HT1080 (cell line): ENCODE measurements around the gene ZBTB17. TPM values are rescaled to one million over a fixed set of nuclear protein-coding genes. Genes with fewer than 3 reads are reported as not detected.
"Not testable (repeated sequence)": the region's sequence is repeated elsewhere in the genome, so short reads cannot be mapped to it uniquely, and the experiment has no call there.

Experiments used
- DNase-seq: peaks from one replicate; pipeline ENCODE4 v3.0.0-alpha.2; 2015; ENCODE audit warnings: low read depth
- total RNA-seq: library from RNA; depleted of rRNA; stranded (reverse); fragments of >200 nt; shearing (Covaris generic); gene quantifications from 2 replicates; pipeline ENCODE4 v1.2.3, GENCODE V29; 2014

The ZBTB17 gene
- total RNA-seq, 1 experiment from 2014 or later, result 40.0 TPM

DNA sequence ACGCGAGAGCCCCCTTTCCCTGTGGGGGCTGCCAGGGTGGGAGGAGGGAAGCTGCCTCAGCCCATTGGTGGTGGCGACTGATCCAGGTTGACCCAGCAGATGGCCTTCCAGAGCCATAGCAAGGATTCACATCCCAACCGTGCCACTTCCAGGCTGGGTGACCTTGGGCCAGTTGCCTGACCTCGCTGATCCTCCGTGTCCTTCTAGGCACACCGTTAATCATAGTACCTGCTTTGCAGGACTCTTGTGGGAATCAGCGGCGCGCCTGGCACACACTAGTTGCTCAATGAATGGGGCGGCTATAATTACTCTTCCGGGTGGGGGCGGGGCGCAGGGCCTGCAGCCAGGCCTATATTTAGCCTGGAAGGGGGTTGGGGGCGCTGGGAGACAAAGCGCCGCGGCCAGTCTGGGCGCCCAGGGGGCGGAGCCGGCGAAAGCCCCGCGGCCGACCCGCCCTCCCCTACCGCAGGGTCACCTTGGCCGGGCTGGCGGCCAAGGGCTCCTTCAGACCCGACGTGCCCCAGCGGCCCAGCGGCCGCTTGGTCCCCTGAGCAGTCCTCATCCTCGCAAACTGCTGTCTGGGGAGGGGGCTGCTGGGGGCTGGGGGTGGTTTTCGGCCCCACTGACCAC lies 36.8 kb upstream of the ZBTB17 start:
- peak; percentile 54 for DNase-seq

DNA sequence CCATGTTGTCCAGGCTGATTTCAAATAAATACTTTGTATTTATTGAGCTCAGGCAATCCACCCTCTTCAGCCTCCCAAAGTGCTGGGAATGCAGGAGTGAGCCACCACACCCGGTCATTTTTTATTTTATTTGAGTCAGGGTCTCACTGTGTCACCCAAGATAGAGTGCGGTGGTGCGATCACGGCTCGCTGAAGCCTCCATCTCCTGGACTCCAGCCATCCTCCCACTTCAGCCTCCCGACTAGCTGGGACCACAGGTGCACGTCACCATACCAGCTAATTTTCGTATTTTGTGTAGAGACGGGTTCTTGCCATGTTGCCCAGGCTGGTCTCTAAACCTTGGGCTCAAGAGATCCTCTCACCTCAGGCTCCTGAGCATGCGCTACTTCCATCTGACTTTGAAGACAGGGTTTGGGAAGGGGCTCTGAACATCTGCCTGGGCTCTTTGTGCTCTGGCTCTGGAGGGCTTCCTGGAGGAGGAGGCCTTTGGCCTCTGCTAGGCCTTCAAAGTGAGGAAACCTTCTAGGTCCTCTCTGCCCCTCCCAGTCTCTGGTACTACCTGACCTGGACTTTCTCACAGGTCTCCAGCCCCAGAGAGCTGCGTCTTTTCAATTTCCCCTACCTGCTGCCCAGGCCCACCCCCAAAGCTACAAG lies 36.2 kb upstream of the ZBTB17 start:
- DNase-seq, result no peak

DNA sequence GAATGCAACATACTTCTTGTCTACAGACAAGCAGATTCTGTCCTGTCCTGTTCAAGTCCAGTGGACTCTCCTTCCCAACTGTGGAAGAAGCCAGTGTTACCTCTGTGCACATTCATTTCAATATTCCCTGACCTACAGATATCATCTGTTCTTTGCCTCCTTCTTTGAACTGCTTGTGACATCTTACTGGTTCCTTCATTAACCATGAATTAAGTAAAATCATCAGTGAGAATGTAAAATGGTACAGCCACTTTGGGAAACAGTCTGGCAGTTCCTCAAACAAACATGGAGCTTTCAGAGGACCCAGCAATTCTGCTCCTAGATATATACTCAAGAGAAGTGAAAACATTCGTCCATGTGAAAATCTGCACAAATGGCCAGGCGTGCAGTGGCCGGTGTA lies 34.9 kb upstream of the ZBTB17 start:
- no peak for DNase-seq

DNA sequence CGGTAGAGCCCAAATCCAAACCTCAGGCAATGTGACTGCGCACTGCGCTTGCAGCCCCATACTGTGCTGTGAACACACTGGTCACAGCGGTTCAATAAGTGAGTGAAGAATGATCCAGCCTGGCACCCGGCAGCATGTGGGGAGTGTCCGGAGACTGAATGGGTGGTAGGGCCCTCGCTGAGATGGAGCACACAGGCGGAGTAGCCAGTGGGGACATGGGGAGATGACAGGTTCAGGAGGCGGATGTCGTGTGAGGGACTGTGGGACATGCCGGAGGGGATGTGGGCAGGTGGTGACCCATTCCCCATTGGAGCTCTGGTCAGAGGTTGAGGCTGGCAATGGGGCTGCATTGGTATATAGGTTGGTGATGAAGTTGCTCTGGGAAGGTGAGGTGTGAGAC lies 33.8 kb upstream of the ZBTB17 start:
- DNase-seq, result no peak

DNA sequence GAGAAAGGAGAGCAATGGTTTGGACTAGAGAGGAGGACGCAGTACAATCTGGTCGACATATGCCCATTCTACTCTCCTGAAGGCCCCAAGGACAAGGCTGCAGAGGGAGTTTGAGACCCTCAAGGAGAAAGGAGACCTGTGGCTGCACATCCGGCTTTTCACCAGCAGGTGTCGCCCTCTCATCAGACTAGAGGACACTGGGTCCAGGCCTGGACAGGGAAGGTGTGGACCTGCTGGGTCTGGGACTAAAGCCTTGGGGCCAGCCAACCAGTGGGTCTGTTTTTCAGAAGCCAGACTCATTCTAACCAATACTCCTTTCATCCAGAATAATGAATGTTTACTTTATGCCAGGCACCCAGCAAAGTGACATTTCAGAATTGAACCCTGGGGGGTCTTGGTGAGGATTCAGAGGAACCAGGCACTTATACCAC lies 33.1 kb upstream of the ZBTB17 start:
- peak; percentile 61 for DNase-seq

DNA sequence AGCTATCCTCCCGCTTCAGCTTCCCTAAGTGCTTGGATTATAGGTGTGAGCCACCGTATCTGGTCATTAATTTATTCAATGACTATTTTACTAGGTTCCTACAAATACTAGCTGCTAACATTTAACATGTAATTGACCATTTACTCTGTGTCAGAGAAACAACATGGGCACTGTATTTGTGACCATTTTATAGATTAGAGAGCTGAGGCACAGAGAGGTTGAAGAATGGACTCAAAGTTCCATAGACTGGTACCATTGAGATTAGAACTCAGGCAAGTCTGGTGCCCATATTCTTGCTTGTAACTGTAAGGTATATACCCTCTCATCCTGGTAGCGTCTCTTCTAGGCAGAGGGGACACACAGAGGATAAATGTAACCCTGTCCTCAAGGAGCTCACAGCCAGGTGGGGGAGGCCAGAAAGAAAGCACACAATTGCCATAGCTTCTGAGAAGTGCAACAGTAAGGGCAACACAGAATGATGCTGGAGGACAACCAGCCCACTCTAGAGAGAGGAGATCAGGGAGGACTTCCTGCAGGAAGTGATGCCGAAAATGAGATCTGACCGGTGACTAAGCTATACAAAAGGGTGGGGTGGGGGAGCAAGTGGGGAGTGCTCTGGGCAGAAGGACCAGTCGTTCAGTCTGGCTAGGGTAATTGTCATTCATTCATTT lies 31.9 kb upstream of the ZBTB17 start:
- DNase-seq, result peak; percentile 32

DNA sequence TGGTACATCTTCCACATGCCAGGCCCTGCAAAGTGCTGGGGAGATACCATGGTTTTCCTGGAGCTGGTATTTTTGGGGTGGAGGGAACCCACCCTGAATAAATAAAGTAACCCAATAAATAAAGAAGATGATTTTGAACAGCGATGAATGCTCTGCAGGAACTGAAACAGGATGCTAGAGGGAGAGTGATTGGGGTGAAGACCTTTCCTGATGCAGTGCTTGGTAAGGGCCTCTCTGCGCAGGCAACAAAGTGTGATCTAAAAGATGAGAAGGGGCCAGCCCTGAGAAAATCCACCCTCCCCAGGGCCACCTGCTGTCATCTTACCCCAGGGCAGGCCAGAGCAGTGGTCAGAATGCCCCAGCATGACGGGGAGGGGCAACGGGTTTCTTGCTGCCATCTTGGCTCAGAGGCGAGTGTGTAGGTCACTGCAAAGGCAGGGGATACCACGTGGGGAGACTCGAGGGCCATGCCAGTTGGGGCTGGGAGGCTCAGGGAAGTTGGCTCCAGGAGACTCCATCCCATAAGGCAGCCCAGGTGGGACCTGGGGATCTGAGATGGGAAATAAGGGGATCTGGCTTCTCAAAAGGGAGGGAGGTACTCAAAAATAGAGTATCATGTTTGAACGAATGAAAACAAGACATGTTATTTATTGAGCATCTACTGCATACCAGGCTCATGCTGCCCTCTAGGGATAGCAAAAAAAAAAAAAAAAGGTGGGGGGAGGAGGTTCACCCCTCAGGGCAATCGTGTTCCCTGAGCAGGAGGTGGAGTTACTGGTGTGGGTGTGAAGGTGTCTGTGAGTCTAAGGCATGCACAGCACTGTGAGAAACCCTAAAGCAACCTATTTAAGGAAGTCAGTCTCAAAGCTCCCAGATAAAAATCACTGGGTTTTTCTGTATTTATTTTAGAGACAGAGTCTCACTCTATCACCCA lies 30.9 kb upstream of the ZBTB17 start:
- DNase-seq, result peak; percentile 41

DNA sequence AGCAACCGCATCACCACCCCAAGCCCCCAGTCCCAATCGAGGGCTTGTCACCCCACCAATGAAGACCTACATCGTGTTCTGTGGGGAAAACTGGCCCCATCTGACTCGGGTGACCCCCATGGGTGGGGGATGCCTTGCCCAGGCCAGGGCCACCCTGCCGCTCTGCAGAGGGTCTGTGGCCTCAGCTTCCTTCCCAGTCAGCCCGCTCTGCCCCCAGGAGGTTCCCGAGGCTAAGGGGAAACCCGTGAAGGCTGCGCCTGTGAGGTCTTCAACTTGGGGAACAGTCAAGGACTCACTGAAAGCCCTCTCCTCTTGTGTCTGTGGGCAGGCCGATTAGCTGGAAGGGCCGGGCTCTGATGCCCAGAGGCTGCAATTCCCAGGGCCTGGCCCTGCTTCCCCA lies 30.1 kb upstream of the ZBTB17 start:
- no peak for DNase-seq

DNA sequence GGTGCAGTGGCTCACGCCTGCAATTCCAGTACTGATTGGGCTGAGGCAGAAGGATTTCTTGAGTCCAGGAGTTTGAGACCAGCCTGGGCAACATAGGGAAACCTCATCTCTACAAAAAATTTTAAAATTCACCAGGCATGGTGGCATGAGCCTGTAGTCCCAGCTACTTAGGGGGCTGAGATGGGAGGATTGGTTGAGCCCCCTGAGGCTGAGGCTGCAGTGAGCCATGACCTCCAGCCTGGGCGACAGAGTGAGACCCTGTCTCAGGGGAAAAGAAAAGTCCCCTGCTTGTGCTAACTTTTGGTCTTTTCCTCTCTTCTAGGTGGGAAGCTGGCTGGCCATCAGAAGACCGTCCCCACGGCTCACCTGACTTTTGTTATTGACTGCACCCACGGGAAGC lies 29.7 kb upstream of the ZBTB17 start:
- DNase-seq, result no peak

DNA sequence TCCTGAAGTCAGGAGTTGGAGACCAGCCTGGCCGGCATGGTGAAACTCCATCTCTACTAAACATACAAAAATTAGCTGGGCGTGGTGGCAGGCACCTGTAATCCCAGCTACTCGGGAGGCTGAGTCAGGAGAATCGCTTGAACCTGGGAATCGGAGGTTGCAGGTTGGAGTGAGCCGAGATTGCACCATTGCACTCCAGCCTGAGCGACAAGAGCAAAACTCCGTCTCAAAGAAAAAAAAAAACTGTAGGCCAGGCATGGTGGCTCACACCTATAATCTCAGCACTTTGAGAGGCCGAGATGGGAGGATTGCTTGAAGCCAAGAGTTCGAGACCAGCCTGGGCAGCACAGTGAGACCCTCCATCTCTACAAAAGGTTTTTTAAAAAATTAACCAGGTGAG lies 25.4 kb upstream of the ZBTB17 start:
- not testable (repeated sequence) for DNase-seq

DNA sequence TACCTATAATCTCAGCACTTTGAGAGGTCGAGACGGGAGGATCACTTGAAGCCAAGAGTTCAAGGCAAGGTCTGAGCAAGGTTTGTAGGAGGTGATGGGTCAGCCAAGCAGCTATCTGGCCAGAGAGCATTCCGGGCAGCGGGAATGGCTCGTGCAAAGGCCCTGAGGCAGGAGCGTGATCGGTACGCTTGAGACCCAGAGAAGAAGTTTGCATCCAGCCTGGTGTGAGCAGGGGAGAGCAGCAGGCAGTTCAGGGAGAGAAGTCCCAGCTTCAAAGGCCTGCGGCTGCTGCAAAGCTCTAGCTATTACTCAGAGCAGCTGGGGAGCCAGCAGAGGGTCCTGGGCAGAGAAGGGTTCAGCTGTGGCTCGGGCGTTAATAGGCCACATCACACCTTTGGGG lies 23.0 kb upstream of the ZBTB17 start:
- no peak for DNase-seq

DNA sequence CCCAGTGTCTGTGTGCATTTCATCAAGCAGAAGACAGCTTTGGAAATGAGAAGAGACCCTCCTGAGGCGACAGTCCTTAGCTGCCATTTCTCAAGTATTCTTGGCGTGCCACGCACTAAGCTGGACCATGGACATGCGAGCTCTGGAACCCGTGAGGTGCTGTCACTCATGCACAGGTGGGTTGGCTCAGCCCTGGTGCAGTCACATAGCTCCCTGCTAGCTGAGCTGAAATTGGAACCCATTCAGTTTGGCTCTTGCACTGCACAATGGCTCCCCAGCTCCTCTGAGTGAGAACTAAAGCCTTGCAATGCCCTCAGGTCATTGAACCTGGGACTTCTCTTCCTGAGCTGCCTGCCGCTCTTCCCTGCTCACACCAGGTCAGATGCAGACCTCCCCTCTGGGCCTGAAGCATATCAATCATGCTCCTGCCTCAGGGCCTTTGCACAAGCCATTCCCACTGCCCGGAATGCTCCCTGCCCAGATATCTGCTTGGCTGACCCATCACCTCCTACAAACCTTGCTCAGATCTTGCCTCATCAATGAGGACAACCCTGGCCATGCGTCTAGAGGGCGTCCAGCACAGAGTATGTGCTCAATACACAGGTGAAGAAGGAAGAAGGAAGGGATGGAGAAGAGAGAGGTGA lies 21.9 kb upstream of the ZBTB17 start:
- DNase-seq, result no peak

DNA sequence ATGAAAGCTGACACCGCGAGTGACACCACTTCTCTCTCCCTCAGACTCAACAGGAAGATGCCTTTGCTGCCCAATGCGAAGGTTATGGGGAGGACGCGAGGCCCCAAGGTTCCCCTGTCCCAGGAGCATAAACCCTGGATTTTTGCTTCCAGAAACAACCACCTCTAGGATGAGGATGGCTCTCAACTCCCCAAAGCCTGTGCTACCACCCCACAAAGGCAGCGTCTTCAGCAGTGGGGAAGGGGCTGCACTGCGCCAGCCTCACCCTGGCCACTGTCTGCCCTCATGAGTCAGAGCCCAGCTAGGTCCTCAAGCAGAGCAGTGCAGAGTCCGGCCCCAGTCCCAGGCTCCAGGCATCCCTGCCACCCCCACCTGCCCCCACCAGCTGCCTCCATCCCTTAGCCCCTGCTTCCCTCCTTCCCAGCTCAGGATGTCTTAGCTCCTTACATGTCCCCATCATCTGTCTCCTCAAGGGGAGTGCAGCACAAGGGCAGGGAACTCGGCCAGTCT lies 21.2 kb upstream of the ZBTB17 start:
- no peak for DNase-seq

DNA sequence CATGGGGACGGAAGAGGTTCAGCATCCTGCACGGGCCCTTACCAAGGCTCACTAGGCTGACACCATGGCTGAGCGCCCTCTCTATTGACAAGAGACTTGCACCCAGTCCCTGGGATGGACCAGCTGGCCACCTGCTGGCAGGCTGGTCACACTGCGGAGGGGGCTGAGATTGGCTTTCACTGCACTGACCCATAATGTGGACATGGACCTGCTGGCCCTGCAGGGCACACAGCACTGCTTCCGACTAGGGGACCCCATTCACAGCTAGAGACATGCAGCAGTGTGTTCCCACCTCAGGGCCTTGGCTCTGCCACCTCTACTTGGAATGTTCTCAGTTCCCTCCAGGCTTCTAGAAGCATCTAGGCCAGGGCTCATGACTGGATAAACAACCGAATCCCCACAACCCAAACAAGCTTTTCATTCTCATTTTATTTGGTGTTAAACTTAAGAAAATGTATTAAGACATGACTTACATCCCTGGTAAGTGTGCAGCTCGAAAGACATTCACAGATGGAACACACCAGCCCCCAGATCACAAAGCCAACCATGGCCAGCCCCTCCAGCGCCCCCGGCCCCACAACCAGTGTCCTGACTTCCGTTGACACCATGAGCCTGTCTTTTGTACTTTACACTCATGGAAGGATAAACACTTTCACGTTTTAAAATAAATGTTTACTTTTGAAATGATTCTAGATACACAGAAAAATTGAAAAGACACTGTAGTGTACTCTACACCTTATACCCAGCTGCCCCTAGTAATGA lies 18.9 kb upstream of the ZBTB17 start:
- peak; percentile 40 for DNase-seq

DNA sequence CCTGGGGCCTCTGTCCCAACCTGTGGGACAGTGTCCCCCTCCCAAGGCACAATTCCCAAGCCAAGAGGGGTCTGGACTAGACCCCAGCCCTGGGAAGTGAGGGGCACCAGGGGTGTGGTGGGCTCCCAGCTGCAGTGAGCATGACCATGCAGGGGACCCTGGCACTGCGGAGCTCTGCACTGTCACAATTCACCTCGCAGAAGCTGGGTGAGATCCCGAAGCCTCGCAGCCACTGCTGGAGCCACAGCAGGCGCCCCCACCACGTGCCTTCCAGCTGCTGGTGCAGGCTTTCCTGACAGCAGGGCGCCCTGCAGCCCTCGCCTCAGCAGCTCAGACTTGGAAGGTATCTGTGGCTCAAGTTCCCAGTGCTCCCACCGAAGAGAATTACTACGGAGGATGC lies 18.2 kb upstream of the ZBTB17 start:
- DNase-seq, result no peak

DNA sequence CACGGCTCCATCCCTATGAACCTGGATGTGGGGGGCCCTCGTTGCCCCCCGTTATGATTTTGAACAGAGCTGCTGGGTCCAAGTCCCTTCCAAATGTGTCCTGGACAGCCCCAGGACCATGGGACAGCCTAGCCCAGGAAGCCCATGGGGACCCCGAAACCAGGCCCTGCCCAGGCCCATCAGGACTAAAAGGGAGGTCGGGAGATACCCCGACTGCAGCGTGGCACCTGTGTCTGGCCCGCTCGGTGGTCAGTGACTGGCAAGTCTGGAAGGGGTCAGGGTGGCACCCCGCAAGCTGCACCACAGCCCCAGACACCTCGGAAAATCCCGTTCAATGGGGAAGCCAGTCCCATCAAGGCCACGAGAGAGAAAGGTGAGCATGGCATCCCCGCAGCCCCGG lies 17.8 kb upstream of the ZBTB17 start:
- no peak for DNase-seq

DNA sequence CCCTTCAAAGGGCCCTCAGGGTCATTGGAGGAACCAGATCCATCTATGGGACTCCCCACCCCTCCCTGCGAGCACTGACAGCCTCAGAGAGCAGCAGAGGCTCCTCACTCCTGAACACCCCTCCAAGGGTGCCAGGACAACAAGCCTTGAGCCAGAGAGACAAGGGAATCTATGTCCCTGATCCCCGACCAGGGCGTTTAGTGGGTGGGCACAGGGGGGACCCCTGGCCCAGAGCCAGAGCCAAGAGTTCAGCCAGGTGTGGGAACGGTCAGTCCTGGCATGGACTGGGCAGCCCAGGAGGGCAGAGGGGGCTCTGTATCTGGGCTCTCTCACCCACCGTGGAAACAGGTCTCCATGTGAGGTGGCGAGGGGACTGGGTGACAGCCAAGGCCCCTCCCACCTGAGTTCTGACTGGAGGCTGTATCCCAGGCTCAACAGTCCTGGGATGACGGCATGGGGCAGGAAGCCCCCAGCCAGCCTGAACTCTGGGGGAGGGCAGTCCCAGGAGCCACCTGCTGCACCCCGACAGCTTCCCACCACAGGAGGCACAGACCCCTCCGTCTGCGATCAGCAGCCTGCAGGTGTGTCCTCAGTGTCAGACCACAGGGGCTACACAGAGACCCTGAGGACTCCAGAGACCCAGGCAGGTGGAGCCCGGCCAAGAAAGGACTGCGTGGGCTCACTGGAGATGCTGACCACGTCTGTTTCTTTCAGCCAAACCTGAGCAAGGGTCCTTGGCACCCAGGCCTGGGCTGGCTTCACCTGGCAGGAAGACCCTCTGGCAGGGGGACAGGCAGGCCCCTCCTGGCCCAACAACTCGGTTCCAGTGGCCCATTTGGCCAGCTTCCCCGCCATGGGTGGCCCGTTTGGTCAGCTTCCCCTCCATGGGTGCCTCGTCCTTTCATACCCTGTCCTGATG lies 16.9 kb upstream of the ZBTB17 start:
- no peak for DNase-seq

DNA sequence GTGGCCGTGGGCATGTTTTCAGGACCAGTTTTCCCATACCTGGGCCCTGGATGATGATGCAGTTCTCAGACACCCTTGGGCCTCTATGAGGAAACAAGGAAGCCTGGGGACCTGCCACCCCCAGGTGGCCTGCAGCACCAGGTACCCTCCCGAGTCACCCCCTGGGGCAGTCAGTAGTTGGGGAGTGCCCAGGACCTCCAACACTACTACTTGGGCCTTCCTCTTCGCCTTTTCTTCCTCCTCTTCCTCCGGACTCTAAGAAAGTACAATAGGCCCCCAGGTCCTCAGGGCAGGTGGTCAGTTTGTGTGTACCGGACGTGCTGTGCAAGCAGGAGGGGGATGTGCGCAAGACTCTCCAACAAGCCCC lies 16.3 kb upstream of the ZBTB17 start:
- no peak for DNase-seq
